HG02610 (cell line): Measurements from ENCODE around the gene USP6.
"Not testable (repeated sequence)": the region's sequence is repeated elsewhere in the genome, so short reads cannot be mapped to it uniquely, and the experiment has no call there.

Source experiments
- ATAC-seq: cut with Tn5 transposase; IDR thresholded peaks from one replicate; pipeline ENCODE4 v1.9.1; 2021; ENCODE audit warnings: mild to moderate bottlenecking, moderate library complexity; ENCODE audit not compliant: unreplicated experiment

USP6 gene

GRCh38 chr17:5115673-5116651, at the start of gene USP6:
Gene USP6, plus strand, starts transcription at chr17:5116032. Its CDS starts 14,336 bp downstream, at chr17:5130368.
- ATAC-seq, result no peak

DNA sequence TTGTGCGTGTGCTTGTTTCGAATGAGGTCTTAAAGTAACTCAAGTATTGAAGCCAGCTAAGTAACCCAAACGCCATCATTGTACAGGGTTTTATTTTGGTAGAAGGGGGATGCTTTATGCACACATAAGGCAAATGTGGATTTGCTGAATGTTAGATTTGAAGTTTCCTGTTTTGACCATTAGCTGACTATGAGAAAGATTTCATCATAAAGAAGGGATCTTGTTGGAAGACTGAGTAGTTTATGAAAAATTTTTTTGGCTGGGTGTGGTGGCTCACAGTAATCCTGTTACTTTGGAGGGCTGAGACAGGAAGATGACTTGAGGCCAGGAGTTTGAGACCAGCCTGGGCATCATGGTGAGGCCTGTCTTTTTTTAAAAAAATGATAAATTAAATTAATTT, 47.6 kb upstream of the USP6 start:
- ATAC-seq, result no peak

DNA sequence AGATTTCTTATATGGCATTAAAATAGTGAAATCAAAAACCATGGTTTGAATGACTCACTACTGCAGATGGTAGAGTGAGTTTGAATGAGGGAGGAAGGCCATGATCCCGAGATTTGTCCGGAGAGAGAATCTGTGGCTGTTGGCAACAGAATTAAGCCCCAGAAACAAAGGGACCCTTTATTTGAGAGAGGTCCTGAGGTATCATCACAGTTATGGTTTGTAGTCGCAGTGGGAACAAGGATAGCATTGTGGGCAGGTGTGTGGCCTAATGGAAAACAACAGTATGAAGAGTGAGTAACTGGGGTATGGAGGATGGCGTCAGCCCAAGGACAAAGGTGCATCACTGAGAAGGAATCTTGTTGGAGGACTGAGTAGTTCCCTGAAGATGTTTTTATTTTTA, 46.1 kb upstream of the USP6 start:
- ATAC-seq, result no peak

- not testable (repeated sequence) for ATAC-seq
Measured at GRCh38 chr17:5075472-5075871, 40.4 kb upstream of the USP6 start.

DNA sequence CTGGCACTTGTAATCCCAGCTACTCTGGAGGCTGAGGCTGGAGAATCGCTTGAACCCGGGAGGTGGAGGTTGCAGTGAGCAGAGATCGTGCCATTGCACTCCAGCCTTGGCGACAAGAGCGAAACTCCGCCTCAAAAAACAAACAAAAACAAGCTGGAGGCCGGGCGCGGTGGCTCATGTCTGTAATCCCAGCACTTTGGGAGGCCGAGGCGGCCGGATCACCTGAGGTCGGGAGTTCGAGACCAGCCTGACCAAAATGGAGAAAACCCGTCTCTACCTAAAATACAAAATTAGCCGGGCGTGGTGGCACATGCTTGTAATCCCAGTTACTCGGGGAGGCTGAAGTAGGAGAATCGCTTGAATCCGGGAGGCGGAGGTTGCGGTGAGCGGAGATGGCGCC, 38.6 kb upstream of the USP6 start:
- not testable (repeated sequence) for ATAC-seq

DNA sequence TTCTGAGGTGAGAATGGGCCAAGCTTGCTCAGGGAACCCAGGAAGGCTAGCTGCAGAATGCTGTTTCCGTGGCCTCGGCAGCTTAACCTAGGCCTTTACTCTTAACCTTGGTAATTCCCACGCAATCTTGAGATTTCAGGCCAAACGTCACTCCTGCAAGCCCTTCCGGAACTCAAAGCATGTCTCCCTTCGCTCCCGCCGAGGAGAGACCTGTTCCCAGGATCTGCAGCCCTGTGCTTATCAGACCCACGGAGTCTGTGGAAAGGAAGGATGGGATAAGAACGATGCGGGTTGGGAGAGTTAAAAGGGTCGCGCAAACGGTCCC, 38.1 kb upstream of the USP6 start:
- no peak for ATAC-seq

DNA sequence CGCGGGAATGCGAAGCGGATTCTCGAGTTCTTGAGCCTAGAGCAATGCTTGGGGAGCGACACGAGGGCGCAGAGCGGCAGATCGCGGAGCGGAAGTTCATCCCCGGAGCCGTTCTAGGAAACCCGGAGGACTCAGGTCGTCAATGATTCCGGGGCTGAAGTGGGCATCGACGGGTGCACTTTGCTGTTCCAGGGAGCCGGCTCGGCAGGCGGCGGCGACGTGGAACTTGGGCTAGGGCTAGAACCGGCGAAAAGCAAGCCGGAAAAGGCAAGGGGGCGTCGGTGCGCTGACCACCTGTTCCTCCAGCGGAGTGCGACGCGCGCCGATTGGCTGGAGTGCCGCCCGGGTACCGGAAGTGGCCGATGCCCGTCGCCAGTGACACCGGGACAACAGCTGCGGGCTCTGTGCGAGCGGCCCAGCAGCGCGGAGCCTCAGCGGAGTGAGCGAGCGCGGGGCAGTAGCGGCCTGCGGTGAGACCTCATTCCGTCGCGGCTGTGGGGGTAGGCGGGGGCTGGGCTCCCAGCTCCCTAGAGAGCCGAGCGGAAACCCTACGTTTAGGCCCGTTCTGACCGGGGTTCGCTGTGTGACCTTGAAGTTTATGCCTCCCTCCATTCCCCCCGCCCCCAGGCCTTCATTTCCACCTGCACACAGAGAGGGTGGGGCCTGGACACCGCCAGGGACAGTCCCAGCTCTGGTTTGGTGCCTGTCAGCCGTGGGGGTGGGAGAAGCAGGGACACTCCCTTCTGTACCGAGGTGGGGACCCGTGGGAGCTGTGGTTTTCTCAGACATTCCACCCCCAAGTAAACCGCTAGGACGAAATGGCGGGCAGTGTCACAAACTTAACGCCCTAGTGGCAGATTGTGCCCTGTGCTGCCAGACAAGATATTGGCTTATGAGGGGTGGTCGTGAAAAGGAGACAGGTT, 37.5 kb upstream of the USP6 start, which contains the start of gene ZFP3:
TSS of gene ZFP3 (plus strand) at position 362 of the 923 bp plus-strand sequence. CDS start 13,038 bp downstream, outside the sequence.
- peak; percentile 80 for ATAC-seq

GRCh38 chr17:5080591-5080990, 35.2 kb upstream of the USP6 start:
- ATAC-seq, result no peak

- no peak for ATAC-seq
Measured at GRCh38 chr17:5092218-5093010, 23.4 kb upstream of the USP6 start.

DNA sequence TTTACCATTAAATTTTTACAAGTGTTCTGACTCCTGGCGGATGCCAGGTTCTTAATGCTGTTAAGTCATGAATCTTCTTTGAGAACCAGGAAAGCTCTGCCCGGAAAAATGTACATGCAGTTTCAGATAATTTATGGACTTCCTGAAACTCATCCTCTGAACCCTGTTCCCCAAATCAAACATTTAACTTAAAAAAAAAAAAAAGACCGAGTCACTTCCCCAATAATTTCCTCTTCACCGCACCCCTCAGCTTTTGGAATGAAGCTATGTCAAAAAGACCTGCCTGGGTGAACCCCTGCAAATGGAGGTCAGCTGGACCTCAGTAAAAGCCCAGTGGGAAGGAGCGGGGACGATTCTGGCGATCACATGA, 19.1 kb upstream of the USP6 start:
- ATAC-seq, result no peak

DNA sequence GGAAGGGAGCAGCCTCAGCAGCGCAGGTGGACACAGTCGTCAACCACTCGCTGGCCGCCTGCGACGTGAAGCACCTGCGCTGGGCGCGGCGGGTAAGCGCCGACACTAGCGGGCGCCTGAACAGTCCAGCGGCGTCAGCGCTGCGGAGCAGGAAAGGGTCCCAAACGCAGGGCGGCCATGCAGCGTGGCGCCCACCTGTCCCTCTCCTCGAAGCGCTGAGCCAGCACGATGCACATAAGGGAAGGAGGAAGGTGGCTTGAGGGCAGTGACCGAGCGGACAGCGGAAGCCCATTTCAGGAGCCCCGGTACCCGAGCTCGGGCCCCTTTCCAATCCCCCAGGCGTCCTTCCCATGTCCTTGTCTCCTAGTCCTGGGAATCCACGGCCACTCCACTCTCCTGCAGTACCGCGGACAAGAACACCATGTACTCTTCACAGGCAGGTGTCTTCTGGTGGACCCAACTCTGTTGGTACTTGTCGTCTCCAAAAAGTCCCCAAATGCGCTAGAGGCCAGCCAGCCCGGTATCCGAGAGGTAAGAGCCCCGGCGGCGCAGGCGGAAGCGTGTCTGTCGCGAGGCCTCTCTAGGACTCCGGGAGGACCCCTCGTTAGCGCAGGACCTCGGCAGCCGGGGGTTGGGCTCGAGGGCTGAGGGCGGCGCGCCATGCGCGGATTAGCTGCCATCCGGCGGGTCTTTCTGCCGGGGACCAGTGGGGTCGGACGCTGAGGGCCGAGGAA, 18.6 kb upstream of the USP6 start:
- no peak for ATAC-seq

DNA sequence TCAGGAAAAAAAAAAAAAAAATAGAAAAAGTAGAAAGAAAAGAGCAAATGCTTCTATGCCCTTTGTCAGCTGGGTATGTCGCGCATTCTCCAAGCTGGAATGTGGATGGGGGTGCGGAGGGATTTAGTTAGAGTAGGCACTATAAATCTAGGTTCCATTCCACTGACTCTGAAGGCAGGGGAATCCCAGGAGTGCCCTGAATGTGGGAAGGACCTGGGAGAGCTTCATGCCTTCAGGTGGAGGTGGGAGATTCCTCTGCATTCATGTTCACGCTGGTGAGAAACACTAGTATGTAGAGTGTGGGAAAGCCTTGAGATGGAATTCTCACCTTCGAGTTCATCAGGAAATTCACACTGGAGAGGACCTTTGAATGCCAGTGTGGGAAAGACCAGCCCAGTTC, 16.6 kb upstream of the USP6 start:
- ATAC-seq, result no peak

DNA sequence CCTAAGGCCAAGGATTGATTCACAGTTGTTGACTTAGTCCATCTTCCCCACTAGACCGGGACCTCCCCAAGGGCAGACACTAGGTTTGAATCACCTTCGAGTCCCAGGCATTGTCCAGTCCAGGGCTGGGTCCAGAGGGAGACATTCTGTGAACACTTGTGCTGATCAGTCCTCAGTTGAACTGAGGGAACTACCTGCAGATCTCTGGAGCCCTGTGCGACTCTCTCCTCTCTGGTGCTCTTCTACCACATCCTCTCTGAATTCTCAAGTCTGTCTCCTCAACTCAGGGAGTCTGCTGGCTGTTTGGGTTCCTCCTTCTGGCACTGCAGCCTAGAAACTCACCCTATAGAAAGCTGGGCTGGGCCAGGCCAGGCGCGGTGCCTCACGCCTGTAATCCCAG, 15.0 kb upstream of the USP6 start:
- no peak for ATAC-seq

GRCh38 chr17:5110816-5111215, 5.0 kb upstream of the USP6 start:
- no peak for ATAC-seq

DNA sequence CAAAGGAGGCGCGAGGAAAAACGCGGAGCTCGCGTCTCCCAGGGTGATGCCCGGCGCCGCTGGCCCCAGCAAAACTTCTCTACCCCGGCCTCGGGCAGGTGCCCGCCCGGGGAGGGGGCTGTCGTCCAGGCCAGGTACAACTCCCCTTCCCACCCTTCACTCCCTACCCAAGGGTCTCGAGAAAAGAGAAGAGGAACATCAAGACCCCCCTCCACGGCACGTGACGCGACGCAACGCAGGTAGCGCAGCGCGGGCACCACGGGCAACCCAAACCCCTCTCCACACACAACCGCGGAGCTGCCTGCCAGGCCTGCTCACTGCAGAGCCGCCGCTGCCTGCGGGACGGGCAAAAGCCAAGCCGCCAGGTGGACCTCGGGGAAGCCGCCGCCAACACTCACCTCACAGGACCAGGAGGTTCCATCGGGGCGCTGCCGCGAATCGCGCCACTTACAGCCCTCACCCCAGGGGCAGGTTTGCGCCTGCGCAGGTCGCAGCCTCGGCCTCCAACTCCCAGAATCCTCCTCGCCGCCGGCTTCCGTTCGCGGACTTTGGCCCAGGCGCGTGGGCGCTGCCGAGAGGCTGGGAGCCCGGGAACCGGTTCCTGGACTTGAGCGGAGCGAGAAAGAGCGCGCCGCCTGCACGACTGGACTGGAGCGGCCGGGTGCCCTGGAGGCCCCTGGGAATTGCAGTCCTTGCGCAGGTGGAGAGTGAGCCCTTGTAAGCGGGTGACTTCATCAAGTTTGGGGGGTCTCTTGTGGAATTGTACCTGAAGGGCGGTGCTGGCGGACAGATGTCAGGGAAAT, 4.2 kb upstream of the USP6 start, which contains the start of gene ZNF232:
TSS of gene ZNF232 (minus strand) at position 477 of the 803 bp plus-strand sequence. CDS start at position 421, 56 bp downstream.
- peak; percentile 73 for ATAC-seq

DNA sequence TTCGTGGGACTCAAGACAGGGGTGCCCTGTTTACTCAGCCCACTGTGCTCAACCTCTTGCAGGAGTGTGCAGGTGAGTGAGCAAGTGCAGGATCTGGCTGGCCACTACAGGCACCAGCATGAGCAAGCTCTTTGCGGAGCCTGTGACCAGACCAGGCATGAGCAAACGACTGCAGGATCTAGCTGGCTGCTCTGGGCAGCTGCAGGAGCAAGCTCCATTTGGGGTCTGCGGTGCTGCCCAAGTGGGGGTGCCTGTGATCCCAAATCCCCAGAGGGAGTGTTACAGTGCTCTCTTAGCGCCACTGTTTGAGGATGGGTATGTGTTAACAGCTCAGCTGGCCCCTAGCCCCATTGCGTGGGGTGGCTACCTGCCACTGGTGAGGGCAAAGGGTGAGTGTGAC, 2.4 kb downstream of the USP6 start:
- ATAC-seq, result no peak

- no peak for ATAC-seq
Measured at GRCh38 chr17:5120036-5120435, 4.2 kb downstream of the USP6 start.

DNA sequence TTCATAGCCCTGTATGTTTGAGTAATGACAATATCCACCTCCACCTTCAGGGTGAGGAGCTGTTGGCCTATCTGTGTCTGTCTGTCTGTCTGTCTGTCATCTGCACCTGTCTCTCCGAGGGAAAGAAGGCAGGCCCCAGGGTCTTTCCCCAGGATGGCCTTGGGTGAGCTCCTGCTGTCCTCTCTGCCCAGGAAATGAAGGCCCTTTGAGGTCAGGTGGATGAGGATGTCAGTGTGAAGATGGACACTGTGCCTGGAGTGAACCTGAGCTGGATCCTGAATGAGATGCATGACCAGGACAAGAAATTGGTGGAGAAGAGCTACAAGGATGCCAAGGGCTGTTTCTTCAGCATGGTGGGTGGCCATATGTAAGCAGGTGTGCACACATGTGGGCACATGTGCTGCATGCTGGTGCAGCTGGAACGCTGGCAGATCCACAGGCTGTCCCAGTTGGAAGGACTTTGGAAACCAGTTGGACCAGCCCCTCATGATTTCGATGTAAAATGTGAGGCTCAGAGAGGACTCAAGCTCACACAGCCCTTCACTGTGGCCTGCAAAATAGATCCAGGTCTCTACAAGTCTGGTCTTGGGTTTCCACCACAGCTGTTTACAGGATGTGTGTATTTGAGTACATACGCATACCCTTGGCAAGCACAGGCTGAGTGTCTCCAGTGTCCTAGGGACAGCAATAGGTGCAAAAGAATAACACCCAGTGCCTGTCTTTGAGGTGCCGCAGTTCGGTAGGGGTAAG, 4.8 kb downstream of the USP6 start:
- ATAC-seq, result not testable (repeated sequence)
